Measurements from ENCODE around the gene SH2B2. TPM values are rescaled to one million over a fixed set of nuclear protein-coding genes. Genes with fewer than 3 reads are reported as not detected.
"Not testable (repeated sequence)": the region's sequence is repeated elsewhere in the genome, so short reads cannot be mapped to it uniquely, and the experiment has no call there.

Gene SH2B2
- total RNA-seq, 1 donor from 2014 or later, result 0.30 TPM

DNA sequence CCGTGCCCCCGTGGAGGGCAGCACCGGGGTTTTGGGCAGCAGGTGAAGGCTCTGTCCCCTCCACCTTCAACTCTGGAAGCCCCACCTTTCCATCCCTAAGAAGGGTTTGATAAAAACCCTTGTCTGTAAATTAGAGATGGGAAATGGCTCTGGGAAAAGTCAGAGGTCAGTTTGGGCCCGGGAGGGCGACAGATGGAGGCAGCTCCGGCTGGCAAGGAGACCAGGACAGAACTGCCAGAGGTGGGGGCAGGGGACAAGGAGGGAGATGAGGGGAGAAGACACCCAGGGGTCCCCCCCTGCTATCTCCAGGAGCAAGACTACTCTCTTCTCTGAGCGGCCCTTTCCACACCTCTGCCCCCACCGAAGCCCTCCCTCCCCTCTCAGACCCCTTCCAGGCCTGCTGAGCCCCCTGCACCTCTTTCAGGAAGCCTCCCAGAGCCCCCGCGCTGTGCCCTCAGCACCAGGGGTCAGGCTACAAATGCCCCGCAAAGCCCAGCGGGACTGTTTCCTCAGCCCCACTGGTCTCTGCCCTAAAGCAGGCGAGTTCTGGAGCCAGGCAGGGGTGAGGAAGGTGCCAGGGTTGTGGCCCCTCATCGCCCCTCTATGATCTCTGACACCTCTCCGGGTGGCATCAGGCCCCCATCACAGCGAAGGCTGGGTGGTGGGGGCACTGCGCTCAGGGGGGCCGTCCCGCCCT is 980 bp upstream of the SH2B2 start:
- intact Hi-C loops (cut with micrococcal nuclease), result loop anchor here (2.0 kb wide), 1 partner anchor 111 kb away; the partner anchor contains the start of gene PRKRIP1

DNA sequence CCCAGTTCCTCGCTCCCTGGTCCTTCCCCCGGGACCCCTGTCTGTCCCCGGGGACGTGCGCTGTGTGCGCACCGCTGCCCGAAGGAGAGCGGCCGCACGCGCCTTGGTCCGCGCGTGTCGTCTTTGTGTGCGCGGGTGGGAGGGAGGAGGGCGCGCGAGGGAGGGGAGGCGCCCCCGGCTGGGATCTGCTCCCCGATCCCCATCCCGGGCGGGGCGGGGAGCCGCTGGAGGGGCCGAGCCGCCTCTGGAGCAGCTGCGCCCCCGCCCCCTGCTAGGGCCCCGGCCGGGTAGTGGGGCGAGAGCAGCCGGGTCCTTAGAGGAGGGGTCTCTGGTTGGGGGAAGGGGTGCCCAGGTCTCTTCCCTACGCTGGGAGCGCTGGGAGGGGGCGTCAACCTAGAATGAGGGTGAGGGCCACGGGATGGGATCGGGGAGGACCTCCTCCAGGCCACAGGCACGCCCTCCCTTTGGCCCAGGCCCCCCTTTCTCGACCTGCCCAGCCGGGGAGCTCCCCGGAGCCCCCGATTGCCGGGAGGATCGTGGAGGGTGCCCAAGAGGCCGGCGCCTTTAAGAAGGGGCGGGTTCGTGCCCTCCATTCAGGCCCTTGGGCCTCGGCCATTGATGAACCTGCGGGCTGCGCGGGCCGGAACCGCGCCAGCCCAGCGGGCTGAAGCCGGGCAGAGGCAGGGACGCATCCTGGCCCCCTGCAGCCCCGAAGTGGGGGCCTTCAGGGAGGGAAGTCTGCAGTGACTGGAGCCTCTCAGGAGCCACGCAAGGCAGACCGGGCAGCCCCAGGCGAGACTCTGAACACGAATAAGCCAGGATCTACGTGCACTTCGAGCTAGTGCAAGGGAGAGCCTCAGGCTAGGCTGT is 678 bp downstream of the SH2B2 start:
- intact Hi-C loops (cut with micrococcal nuclease), result loop anchor here (2.0 kb wide), 1 partner anchor 109 kb away; the partner anchor contains the start of gene PRKRIP1

GRCh38 chr7:102287981-102288278 is 1.3 kb downstream of the SH2B2 start:
- intact Hi-C loops (cut with micrococcal nuclease), result loop anchor here (2.0 kb wide), 1 partner anchor 109 kb away; the partner anchor contains the start of gene PRKRIP1

- intact Hi-C loops (cut with micrococcal nuclease), result no loop called here
Measured at GRCh38 chr7:102288285-102288930, 1.7 kb downstream of the SH2B2 start.

GRCh38 chr7:102289057-102289456 is 2.4 kb downstream of the SH2B2 start:
- intact Hi-C loops (cut with micrococcal nuclease), result no loop called here

DNA sequence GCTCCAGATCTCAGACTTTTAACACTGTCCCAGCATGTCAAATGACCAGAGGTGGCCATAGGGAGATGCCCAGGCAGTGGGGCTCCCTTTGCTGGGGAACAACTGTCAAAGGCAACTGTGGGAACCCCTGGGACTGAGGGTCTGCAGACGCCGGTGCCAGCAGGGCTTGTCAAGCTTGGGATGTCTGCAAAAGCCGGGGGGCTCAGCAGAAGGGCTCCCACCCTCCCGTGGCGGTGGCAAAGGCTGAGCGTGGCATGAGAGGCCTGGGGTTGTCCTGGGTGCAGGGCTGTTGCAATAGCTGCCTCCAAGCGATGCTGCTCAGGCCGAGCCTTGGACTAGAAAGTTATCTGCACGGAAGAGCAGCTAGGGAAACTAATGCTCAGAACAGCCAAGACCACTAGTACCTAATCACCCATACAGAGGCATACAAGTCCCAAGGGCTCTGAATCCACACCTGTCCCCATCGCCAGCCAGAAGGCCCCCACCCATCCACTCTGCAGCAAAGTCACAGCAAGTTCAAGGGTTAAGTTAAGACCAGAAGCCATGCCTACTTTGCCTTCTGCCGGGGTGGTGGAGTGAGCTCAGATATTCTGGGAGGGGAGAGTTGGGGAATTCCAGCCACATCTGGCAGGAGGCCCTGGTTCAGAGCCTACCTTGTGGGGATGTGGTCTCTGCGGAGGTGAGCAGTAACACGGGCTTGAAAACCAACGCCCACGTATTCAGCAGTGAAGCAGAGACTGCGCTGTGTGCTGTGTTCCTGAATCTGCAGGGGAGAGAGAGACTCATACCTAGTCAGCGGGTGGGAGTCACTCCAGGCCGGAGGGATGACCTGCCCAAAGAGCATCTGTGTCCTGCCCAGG is 4.6 kb downstream of the SH2B2 start:
- intact Hi-C loops (cut with micrococcal nuclease), result no loop called here

DNA sequence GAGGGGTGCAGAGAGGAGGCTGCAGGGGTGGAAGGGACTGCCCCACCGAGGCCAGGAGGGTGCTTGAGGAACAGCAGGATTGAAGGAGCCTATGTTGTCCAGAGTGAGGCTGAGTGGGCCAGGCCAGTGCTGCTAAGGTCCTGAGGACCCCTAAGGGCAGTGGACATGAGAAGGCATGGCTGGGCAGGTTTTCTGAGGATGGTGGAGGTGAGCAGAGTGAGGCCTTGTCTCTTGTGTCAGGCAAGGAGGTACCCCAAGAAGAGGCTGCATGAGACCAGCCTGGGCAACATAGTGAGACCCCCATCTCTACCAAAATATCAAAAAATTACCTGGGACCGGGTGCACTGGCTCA is 5.2 kb downstream of the SH2B2 start:
- intact Hi-C loops (cut with micrococcal nuclease), result no loop called here

- intact Hi-C loops (cut with micrococcal nuclease), result no loop called here
Measured at GRCh38 chr7:102292813-102293798, 6.4 kb downstream of the SH2B2 start.

DNA sequence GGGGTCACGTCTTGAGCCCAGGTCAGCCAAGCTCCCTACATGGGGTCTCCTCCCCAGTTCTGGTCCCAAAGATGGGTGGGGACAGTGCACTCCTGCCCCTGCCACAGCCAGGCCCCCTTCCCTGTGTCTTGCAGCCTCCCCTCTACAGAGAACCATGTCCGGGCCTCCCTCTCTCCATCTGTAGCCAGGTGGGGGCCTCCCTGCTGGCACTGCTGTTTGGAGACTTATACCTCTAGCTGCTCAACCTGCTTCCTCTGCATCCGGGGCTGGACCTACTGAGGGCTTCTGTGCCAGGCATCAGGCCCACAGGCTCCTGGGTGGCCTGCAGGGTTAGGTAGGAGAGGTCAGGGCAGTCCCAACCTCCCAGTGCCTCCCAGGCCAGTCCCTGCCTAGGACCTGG is 7.9 kb downstream of the SH2B2 start:
- intact Hi-C loops (cut with micrococcal nuclease), result no loop called here

GRCh38 chr7:102295346-102296178 is 8.9 kb downstream of the SH2B2 start:
- intact Hi-C loops (cut with micrococcal nuclease), result no loop called here

DNA sequence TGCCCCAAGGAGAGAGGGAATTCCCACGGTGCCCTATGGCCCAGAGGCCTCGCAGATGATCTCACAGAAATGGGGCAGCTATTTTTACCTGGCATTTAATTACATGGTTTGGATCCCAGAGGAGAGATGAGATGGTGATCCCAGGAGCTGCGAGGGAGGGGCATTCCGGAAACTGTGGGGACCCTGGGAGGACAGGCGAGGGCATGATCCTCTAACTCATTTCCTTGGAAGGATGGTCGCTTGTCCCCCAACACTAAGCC is 9.4 kb downstream of the SH2B2 start:
- intact Hi-C loops (cut with micrococcal nuclease), result no loop called here

DNA sequence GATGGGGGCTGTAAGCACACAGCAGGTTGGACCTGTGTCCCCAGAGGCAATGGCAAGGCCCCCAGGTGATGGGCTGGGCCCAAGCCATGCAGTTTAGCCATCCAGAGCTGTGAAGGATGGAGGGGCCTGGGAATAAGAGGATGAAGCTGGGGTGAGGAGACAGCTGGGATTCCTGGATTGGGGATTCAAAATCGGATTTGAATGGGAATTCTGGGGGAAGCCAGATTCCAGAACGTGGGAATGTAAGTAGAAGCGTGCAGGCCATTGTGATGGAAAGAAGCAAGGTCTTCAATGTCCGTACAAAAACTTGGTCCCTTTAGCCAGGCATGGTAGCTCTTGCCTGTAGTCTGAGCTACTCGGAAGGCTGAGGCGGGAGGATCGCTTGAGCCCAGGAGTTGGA is 9.8 kb downstream of the SH2B2 start:
- intact Hi-C loops (cut with micrococcal nuclease), result no loop called here

DNA sequence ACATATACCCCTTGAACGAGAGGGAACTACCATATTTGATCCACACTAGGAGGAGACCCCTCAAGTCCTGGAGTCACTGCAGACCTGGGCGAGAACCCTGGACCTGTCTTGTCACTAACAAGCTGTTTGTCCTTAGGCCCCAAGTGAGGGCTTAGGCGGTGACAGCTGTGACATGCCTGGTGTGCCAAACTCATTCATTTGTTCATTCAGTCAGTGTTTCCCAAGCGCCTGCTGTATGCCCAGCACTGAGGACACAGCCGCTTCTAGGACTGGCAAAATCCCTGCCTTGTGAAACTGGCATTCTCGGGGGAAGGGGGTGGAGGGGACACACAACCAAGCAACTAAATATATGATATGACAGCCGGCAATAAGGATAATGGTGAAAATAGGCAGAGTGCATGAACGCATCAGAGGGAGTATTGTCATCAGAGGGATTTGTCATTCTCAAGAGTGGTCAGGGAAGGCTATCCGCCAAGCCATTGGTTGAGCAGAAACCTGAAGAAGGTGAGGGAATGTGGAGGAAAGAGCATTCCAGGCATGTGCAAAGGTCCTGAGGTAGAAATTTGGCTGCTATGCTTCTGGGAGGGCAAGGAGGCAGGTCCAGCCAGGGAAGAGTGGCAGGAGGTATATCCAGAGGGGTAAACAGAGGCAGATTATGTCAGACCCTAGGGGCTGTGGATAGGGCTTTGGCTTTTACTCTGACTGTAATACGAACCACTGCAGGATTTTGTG is 11.0 kb downstream of the SH2B2 start:
- intact Hi-C loops (cut with micrococcal nuclease), result no loop called here

DNA sequence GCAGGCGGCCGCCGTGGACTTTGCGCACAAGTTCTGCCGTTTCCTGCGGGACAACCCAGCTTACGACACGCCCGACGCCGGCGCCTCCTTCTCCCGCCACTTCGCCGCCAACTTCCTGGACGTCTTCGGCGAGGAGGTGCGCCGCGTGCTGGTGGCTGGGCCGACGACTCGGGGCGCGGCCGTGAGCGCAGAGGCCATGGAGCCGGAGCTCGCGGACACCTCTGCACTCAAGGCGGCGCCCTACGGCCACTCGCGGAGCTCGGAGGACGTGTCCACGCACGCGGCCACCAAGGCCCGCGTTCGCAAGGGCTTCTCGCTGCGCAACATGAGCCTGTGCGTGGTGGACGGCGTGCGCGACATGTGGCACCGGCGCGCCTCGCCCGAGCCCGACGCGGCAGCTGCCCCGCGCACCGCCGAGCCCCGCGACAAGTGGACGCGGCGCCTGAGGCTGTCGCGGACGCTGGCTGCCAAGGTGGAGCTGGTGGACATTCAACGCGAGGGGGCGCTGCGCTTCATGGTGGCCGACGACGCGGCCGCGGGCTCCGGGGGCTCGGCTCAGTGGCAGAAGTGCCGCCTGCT is 14.1 kb downstream of the SH2B2 start:
- intact Hi-C loops (cut with micrococcal nuclease), result no loop called here

- intact Hi-C loops (cut with micrococcal nuclease), result not testable (repeated sequence)
Measured at GRCh38 chr7:102301367-102301766, 14.7 kb downstream of the SH2B2 start.

GRCh38 chr7:102302025-102302424 is 15.4 kb downstream of the SH2B2 start:
- intact Hi-C loops (cut with micrococcal nuclease), result no loop called here

DNA sequence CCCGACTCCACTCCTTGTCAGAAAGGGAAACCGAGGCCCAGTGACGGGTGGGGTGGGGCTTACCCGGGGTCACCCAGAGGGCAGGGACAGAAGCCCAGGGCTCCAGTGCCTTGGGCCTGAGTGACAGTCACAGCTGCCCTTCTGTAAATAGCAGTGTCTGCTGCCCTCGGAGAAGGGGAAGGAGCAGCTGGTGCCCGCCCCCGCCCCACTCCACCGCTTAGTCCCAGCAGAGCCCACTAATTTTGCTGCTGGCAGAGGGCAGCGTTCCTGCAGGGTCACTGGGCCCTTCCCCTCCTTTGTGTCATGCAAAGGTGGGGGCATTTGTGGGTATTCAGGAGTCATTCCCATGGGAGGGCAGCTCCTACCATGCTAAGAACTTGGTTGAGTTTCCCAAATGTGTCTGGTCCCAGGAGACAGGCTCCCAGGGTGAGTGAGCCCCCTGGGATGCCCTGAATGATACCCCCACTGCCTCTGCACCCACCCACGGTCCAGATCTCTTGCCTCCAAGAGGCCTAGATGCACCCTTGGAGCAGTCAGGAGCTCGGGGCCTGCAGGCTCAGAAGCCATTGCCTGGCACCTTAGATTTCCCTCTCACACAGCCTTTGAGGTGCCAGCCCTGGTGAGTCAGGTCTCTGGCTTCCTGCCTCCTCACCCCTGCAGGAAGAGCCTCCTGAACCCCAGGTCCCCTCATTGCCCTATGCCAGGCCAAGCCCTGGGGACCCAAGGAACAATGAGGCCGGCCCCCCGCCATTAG is 17.2 kb downstream of the SH2B2 start:
- intact Hi-C loops (cut with micrococcal nuclease), result no loop called here

DNA sequence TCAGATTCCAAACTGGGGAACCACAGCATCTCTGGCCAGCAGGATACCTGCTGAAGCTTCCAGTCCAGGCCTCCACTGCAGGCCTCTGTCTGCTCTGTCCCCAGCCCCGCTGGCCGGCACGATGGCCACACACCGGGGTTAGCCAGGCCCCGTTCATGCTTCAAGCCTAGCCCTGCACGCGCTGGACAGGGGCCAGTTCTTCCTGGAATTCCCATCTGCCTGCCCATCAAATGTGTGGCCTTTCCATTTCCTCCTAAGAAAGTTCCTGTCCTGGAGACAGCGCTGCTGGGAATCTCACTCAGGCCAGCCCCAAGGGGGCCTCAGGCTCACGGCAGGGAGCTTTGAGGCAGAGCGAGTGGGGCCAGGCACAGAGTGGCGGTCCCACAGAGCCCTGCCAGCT is 18.0 kb downstream of the SH2B2 start:
- intact Hi-C loops (cut with micrococcal nuclease), result no loop called here

Data from T-helper 2 cell treated with Interferon-gamma antibody and Interleukin-4, amounts not matched to agents 100 ng/mL and 5 ng/mL, for 36 hours (primary cell).